Retinal pigment epithelial cell (primary cell): ENCODE results near the gene PAK6.

Experiments
- DNase-seq: peaks from one replicate; pipeline ENCODE4 v3.0.0-alpha.2; 2010; ENCODE audit warnings: low read depth
- H3K4me3 ChIP-seq: 2 replicates; pipeline ENCODE4 v1.5.1; 2011; ENCODE audit warnings: mild to moderate bottlenecking, low read length, control low read depth, moderate library complexity
- CTCF ChIP-seq: conservative IDR thresholded peaks from 2 replicates; pipeline ENCODE4 v1.5.1; 2011; ENCODE audit warnings: low read depth, low read length, control low read depth, inconsistent platforms

PAK6 gene

GRCh38 chr15:40282147-40282868 lies 43.4 kb downstream of the PAK6 start:
- H3K4me3 ChIP-seq: peak overlapping the region; percentile 22
- peak; percentile 44 for TF ChIP-seq CTCF
- DNase-seq: no peak

- peak within 1 kb of the TSS; percentile 22 for H3K4me3 ChIP-seq
- no peak for DNase-seq
- no peak for TF ChIP-seq CTCF
Observed at GRCh38 chr15:40282869-40283614, 44.2 kb downstream of the PAK6 start, which contains the start of gene ANKRD63. Gene ANKRD63, minus strand, starts transcription at chr15:40283064. Its CDS starts 478 bp downstream, at chr15:40282586.

- H3K4me3 ChIP-seq: no peak overlapping the region
- TF ChIP-seq CTCF: no peak
- no peak for DNase-seq
Observed at GRCh38 chr15:40283615-40284300, 44.9 kb downstream of the PAK6 start.

- no peak for TF ChIP-seq CTCF
- DNase-seq: peak; percentile 41
Observed at GRCh38 chr15:40285151-40285550, 46.3 kb downstream of the PAK6 start.

GRCh38 chr15:40285554-40286011 lies 46.7 kb downstream of the PAK6 start:
- no peak for TF ChIP-seq CTCF
- DNase-seq: no peak
- H3K4me3 ChIP-seq: no peak overlapping the region

More at GRCh38 chr15:40285151-40285550, 46.3 kb downstream of the PAK6 start:
- no peak overlapping the region for H3K4me3 ChIP-seq

- no peak for DNase-seq
- H3K4me3 ChIP-seq: no peak overlapping the region
- TF ChIP-seq CTCF: no peak
Observed at GRCh38 chr15:40286061-40286532, 47.2 kb downstream of the PAK6 start.
